Fibroblast of villous mesenchyme (primary cell): ENCODE results near the gene MAP1LC3A. TPM values are rescaled to one million over a fixed set of nuclear protein-coding genes. Genes with fewer than 3 reads are reported as not detected.

Source experiments
- DNase-seq: peaks from one replicate; pipeline ENCODE4 v3.0.0-alpha.2; 2010; ENCODE audit warnings: low read depth
- H3K4me3 ChIP-seq: 2 replicates; pipeline ENCODE4 v1.5.1; 2011; ENCODE audit warnings: low read depth, mild to moderate bottlenecking, low read length
- CTCF ChIP-seq: IDR thresholded peaks from 2 replicates; pipeline ENCODE4 v1.5.1; 2012; ENCODE audit warnings: low read depth, mild to moderate bottlenecking, low read length; ENCODE audit not compliant: insufficient read depth
- small RNA-seq: library from RNA; depleted of rRNA; stranded (forward); fragments of <200 nt; gene quantifications from one replicate; pipeline ENCODE3, GENCODE V24; 2012
- total RNA-seq: library from RNA; depleted of rRNA; stranded (reverse); fragments of >200 nt; gene quantifications from 2 replicates; pipeline ENCODE4 v1.2.3, GENCODE V29; 2012

Gene MAP1LC3A
- total RNA-seq, 1 donor = 13.4 TPM

GRCh38 chr20:34586488-34587163, 28.1 kb downstream of the MAP1LC3A start:
- no peak overlapping the region for H3K4me3 ChIP-seq
- TF ChIP-seq CTCF = no peak
- no peak for DNase-seq

- no peak overlapping the region for H3K4me3 ChIP-seq
- TF ChIP-seq CTCF = no peak
- DNase-seq = no peak
These were observed 37.1 kb downstream of the MAP1LC3A start for GRCh38 chr20:34595377-34596184.

- DNase-seq = peak; percentile 92
- H3K4me3 ChIP-seq = no peak overlapping the region
- no peak for TF ChIP-seq CTCF
These were observed 42.6 kb downstream of the MAP1LC3A start for GRCh38 chr20:34600892-34601653.

GRCh38 chr20:34604980-34605788, 46.7 kb downstream of the MAP1LC3A start:
- peak; percentile 82 for DNase-seq
- no peak overlapping the region for H3K4me3 ChIP-seq
- TF ChIP-seq CTCF = no peak

- TF ChIP-seq CTCF = no peak
- H3K4me3 ChIP-seq = no peak overlapping the region
- DNase-seq = no peak
These were observed 48.5 kb downstream of the MAP1LC3A start for GRCh38 chr20:34607066-34607465.

Small RNAs within 50 kb of the gene (small RNA-seq; reads per million reads assigned to genes)
- not detected for gene RF00019

Other genes starting within 250 kb of the MAP1LC3A start
- 88.9 and 101 TPM in 2 replicates for gene ITCH, start 195.4 kb upstream of the MAP1LC3A start, total RNA-seq
- 57.4 and 59.6 TPM in 2 replicates for gene DYNLRB1, start 42.3 kb upstream of the MAP1LC3A start, total RNA-seq
- 10.0 and 13.0 TPM in 2 replicates for gene PIGU, start 118.4 kb downstream of the MAP1LC3A start, total RNA-seq
- gene TP53INP2, start 145.6 kb downstream of the MAP1LC3A start, total RNA-seq = 4.2 and 4.3 TPM in 2 replicates